AG08396 (cell line): ENCODE results near the gene PDLIM7.

Experiments
- DNase-seq: peaks from one replicate; pipeline ENCODE4 v3.0.0; 2012; ENCODE audit warnings: low spot score, mixed read lengths

PDLIM7 gene

DNA sequence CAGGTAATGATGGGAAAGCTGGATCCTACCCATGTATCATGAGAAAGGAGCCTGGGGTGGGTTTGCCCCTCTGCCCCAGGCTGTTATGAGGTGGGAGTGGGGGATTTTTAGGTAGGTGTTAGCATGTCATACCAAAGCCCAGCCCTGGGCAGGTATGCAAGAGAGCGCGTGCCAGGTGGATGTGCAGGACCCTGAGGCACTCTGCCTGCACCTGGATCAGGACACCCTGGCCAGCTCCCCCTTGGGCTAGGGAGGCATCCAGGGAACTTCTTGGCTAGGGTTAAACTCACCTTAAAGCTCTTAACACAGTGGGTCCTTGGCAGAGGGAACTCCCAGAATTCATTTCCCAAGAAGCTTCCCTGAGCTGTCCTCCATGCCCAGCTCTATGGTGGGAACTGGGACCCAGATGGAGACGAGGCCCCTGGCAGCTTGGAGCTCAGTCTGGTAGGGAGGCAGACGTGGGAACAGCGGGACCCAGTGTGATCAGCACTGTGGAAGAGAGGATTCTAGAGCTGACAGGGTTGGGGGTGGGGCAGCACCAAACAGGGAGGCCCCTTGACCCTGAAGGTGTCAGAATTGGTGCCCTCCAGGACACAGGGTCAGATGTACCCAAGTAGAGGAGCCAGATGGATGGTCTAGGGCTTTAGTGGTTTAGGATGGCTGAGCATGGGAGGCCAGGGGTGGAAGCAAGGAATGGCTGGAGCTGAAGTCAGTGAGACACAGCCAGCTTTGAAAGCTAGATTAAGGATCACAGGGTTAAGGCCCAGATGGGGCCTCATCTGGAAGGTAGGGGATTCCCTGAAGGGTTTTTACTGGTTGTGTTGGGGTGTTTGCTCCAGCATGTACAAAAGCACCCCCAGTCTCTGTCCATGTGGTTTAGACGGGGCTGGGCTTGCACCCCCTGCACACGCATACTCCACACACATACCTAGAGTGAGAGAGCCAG lies 53.0 kb downstream of the PDLIM7 start:
- DNase-seq: no peak

DNA sequence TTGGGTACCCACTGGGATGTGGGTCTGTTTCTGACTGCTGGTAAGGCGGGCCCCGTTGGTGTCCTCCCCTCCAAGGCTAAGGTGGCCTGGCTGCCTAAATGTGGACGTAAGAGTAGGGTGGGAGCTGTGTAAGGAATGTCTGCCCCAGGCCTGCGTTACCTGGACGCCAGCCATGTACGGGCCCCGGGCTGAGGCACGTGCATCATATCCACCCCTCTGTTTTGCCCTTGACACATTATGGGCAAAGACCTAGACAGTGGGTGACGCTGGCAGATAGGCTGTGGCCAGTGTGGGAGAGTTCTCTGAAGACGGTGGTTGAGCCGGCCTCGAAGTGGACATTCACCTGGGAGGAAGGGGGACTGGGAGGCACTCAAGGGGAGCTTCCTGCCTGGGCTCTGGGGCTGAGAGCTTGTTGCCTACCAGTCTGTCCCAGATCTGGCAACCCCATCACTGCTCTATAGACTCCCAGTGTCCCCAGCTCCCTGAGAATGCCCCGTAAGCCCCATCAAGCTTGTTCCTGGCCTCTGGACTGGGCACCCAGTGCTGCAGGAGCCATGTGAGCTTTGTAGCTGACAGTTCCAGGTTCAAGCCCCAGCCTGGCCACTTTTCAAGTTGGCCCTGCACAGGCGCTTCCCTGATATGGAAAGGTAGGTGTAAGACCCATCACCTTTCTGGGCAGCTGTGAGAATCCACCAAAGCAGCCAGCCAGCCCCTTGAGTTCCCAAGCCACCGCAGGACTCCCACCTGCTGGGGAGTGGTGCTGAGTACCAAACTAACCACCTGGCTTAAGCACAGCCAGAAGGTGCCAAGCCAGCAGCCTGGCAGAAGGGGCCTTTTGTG lies 54.0 kb downstream of the PDLIM7 start:
- DNase-seq: no peak

DNA sequence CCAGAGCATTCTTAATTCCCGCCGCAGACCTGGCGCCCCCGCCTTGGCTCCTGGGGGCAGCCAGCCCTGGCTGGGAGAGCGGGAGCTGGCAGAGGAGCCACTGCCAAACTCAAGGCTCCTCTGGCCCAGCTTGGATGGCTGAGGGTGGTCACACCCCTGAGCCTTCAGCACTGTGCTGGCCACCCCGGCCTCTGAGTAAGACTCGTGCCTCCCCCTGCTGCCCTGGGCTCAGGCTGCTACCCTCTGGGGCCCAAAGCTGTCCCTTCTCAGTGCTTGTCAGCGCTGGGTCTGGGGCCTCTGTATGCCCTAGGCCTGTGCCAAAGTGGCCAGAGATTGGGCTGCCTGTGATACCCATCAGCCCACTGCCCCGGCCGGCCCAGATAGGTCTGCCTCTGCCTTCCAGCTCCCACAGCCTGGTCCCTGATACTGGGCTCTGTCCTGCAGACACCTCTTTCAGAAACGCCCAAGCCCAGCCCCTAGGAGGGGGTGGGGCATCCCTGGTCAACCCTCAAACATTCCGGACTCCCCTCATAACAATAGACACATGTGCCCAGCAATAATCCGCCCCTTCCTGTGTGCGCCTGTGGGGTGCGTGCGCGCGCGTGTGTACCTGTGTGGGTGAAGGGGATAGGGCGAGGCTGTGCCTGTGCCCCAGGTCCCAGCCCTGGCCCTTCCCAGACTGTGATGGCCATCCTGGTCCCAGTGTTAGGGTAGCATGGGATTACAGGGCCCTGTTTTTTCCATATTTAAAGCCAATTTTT lies 55.2 kb downstream of the PDLIM7 start:
- no peak for DNase-seq

DNA sequence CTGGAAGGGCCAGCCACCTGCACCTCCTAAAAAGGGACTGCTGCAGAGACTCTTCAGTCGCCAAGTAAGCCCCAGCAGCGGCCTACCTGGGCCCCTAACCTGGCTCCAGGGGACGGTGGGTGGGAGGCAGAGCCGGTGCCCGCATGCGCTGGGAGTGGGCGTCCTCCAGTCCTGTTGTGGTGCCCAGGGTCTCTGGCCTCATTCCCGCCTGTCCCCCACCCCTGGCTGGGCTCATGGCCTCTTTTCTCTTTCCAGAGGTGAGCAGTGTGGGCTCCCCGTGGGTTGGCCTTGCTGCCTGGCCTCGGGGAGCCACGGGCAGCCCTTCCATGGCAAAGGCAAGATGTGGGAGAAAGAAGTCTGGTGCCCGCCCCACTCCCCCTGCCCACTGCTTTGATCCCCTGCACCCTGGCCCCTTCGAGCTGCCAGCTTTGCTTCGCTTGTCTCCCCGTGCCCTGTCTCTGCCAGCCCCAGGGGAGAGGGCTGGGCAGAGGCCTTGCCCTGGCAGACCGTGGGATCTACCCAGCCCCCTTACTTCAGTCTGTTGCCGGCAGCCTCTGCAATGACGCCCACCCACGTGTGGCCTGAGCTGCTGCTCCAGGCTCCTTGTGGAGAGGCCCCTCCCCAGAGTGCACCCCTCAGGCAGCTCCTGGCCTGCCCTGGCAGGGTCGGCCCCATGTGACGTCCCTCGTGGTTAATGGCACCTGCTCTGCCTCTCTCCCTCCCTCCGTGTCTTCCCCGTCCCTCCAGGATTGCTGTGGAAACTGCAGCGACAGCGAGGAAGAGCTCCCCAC lies 56.2 kb downstream of the PDLIM7 start:
- no peak for DNase-seq

DNA sequence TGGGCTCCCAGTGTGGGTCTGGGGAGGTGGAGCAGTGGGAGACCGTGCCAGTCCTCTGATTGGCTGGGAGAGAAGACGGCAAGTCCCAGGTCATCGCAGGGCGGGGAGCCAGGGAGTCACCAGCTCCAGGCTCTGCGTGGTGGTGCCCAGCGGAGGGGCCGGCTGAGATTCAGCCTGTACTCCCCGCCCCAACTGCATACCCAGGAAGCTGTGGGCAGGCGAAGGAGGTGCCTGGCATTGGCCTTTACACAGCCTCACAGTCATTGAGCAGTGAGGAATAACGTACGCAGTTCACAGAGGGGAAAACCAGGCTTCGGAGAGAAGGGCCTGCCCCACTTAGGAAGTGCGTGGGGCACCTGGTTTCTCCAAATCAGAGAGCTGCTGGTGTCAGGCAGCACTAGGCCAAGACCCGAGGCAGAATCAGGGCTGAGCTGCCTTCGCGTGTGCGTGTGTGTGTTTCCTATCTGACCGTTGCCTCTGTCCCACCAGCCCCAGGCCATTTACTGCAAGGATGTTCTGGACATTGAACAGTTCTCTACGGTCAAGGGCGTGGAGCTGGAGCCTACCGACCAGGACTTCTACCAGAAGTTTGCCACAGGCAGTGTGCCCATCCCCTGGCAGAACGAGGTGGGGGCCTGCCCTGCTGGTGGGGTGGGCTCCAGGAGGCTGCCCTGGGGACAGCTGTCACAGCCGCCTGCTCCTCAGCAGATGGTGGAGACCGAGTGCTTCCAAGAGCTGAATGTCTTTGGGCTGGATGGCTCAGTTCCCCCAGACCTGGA lies 57.0 kb downstream of the PDLIM7 start:
- DNase-seq: no peak

DNA sequence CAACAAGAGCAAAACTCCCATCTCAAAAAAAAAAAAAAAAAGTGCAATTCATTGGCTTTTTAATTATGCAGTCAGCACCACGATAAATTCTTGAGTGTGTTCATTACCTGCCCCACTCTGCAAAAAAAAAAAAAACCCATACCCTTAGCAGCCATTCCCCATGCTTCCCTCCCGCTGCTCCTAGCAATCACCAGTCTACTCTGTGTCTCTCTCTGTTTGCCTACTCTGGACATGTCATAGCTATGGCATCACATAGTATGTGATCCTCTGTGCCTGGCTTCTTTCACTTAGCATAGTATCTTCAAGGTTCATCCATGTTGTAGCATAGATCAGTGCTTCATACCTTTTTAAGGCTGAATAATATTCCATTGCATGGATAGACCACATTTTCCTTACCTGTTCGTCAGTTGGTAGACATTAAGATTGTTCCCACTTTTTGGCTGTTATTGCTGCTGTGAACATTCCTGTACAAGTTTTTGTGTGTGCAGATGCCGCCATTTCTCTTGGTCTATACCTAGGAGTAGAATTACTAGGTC lies 57.8 kb downstream of the PDLIM7 start:
- DNase-seq: no peak

DNA sequence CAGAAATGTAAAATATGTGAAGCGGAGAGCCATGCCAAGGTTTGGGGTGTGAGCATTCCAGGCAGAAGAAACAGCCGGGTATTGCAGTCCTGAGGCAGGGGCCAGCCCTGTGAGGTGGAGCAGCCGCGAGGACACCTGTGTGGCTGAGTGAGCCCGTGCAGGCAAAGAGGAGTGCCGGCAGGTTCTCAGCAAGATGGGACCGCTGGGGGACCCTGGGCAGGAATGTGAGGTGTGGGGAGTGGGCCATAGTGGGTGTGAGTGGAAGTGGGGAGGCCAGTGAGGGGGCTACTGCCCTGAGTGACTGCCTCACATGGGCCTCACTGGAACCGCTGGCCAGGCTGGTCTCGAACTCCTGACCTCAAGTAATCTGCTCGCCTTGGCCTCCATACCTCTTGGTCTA lies 58.9 kb downstream of the PDLIM7 start:
- no peak for DNase-seq

DNA sequence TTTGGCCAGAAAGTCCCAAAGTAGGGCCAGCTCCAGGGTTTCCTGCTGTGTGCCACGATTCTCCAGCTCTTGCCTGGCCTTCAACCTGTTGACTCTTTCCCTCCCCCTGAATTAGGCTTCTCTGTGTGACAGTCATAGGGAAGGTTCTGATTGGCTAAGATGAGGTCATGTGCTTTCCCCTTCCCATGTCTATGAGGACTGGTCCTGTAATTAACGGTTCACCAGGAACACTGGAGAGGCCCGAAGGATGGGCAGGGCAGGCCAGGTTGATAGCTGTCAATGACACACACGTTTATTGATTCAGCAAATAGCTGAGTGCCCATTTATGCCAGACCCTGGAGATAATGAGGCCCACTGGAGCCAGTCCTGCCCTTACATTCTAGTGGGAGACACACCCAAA lies 59.8 kb downstream of the PDLIM7 start:
- no peak for DNase-seq

DNA sequence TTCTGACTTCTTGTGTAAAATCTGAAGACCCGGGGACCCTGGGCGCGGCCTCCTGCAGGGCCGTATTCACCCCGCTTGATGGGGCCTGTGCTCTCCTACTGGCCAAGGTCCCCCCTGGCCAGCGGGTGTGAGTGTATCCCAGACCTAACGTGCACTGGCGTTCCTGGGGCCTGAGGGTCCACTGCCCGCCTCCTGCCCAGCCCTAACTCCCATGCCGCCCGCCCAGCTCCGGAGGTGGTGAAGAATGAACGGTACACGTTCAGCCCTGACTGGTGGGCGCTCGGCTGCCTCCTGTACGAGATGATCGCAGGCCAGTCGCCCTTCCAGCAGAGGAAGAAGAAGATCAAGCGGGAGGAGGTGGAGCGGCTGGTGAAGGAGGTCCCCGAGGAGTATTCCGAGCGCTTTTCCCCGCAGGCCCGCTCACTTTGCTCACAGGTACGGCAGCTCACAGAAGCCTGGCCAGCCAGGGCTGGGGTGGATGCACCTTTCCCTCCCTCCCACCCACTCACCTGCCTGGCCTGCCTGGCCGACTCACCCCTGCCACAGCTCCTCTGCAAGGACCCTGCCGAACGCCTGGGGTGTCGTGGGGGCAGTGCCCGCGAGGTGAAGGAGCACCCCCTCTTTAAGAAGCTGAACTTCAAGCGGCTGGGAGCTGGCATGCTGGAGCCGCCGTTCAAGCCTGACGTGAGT lies 61.4 kb downstream of the PDLIM7 start:
- DNase-seq: no peak

DNA sequence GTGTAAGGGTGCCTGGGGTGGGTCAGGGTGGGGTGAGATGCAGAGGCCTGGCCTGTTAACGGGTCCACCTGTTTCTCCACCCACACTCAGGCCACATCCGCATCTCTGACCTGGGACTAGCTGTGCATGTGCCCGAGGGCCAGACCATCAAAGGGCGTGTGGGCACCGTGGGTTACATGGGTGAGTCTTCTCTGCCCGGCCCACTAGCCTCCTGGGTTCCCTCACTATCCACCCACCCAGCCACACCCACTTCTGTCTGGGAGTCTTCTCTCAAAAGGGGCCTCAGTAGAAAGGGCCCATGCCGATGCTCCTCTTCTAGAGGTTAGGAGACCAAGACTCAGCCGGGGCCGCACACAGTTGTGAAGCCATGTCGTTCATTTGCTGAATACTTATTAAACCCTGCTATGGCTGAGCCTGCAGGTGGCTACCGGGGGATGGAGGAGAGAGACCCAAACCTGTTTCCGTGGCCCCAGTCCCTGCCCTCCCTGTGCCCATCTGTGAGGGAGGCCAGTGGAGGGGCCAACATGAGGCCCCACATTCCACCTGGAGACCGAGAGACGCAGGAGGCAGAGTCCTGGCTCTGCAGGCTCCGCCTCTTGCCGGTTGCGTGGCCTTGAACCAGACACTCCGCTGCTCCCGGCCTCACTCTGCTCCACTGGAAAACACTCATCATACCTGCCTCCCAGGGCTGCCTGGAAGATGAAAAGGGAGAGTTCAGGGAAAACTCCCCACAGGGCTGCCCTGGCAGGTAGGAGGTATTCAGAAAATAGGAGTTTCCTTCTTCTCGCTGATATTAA lies 62.3 kb downstream of the PDLIM7 start:
- DNase-seq: no peak

DNA sequence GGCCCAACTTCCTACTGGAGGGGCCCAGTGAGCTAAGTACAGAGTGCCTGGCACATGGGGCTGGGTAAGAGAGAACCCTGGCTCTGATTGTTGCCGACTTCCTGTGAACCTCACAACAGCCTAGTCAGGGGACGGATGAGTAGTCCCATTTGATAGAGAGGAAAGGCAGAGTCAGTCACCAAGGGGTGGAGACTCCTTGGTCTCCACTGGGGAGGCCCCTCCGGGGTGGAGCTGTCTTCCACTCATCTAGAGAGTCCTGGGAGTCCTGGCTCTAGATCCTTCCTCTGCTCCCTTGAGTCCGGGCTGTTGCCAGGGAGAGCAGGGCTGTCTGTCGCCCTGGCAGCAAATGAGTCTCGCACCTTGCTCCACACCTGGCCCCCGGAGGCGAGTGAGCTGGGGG lies 63.0 kb downstream of the PDLIM7 start:
- no peak for DNase-seq

DNA sequence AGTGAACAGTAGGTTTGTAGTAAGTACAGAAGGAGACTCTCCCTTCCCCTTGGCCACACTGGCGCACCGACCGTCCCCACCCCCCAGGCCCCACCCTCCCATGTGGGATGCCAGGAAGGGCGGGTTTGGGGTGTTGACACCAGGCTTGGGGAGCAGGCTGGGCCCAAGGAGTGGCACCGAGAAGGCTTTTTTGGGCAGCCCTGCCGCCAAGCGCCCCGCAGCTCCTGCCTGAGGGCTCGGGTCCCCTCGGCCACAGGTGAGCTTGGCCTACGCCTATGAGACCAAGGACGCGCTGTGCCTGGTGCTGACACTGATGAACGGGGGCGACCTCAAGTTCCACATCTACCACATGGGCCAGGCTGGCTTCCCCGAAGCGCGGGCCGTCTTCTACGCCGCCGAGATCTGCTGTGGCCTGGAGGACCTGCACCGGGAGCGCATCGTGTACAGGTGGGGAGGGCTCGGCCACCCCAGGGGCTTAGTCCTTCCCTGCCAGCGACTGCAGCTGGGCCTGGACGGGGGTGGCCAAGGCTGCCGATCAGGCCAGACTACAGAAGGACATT lies 63.7 kb downstream of the PDLIM7 start:
- DNase-seq: no peak
